Right renal pelvis (tissue), 4 donors: ENCODE measurements around the gene BAZ1A. TPM values are rescaled to one million over a fixed set of nuclear protein-coding genes. Genes with fewer than 3 reads are reported as not detected.

Source experiments
- DNase-seq, 4 donors: peaks; one replicate each; pipeline ENCODE4 v3.0.0-alpha.2; 2013; ENCODE audit warnings: low read depth in 4 of 4, low spot score in 3 of 4, missing footprints in 1 of 4
- polyA plus RNA-seq, 4 donors: library from polyadenylated mRNA; unstranded; fragments of 120-200 nt; gene quantifications; one replicate each; pipeline ENCODE4 v1.2.1, GENCODE V29; 2013; ENCODE audit not compliant: insufficient read length in 4 of 4

BAZ1A gene
- polyA plus RNA-seq, 4 donors: 23.8 to 33.4 (median 24.8) TPM

DNA sequence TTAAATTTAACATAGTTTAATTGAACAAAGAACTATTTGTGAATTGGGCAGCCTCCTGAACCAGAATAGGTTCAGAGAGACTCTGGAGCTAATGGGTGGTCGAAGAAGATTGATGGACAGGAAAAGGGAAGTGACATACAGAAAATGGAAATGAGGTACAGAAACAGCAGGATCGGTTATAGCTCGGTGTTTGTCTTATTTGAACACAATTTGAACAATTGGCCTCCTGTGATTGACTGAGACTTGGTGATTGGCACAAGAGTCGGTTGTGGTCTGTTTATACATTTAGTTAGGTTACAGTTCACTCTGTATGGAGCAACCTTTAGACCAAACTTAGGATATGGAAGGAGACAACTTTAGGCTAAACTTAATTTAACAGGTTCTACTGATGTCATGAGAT, 142.4 kb downstream of the BAZ1A start:
- DNase-seq: no peak

DNA sequence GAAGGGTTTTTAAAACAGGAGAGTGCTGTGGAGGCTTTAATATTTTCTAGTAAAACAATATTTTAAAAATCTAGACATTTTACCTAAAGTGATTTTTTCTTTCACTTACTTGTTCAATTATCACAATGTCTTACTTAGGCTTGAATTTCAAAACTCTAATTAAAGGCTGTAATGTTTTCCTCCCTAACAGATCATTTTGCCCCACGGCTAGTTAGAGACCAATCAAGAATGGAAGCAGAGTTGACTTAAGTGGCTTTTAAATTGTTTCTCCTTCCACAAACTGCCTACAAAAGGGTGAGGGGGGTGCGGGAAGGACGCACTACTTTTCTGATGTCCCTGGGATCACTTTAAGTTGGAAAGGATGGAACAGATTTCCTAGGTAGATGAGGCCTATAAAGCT, 151.3 kb downstream of the BAZ1A start:
- DNase-seq: no peak

GRCh38 chr14:34722723-34723545, 152.2 kb downstream of the BAZ1A start:
- peak in 1 of 4 donors; percentile 60 for DNase-seq

DNA sequence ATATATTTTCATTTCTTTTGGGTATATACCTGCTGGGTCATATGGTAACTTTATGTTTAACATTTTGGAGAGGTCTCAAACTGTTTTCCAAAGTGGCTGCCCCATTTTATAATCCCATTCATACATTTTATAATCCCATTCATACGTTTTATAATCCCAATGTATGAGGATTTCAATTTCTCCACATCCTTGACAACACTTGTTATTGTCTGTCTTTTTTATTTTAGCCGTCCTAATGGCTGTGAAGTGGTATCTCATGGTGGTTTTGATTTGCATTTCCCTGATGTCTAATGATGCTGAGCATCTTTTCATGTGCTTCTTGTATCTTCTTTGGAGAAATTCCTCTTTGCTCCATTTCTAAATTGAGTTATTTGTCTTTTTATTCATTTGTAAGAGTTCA, 154.0 kb downstream of the BAZ1A start:
- DNase-seq: no peak

DNA sequence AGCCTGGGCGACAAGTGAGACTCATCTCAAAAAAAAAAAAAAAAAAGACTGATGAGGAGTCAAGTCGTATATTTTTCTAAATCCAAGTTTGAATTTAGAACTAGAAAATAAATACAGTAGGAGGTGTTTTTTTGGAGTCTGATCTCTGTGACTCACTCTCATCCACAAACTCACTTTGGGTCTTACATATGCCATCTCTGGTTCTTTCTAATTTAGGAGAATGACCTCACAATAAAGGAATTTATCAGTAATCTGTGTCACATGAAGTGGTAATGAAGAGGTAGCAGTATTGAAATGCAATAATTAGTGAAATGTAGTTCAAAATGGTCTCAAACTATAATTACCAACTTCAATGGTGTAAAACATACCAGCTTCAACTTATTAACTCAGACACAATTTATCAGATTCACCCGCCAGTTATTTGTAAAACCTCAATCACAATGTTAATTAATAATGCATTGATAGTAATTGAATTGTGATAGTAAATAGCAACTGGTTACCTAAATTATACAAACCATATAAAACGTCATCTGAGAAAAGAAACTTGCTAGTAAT, 156.3 kb downstream of the BAZ1A start:
- DNase-seq: no peak

GRCh38 chr14:34715127-34715863, 159.9 kb downstream of the BAZ1A start:
- DNase-seq: no peak

DNA sequence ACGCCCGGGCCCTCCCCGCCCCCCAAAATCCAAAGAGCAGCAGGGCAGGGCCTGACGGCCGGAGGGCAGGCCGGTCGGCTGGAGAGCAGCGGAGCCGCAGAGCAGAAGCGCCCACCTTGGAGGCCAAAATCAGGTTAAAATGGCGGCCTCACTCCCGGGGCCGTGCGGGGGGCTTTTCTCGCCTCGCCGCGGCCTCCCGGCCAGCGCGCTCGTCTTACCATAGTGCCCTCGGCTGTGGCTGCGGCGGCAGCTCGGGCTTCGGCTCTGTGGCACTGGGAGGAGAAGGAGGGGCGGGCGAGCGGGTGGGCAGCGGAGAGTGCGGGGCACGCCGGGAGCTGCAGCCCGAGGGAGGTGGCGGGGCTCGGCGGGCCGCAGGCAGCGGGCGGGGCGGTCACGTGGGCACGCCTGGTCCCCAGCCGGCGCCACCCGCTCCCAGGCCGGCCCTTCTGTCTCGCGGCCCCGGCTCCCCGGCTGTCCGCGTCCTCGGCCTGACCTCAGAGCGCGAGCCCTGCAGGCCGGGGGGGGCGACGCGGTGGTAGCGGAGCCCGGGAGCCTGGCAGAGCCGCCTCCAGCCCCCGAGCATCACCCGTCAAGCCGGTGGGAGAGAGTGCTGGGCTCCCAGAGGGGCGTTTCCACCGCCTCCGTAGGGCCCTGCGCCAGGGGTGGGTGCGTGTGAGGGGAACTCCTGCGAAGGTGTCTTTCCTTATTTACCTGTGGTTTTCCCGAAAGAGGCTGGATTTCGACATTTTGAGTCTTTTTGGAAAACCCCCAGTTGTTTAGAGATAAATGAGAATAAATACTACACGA, 160.6 kb downstream of the BAZ1A start, which contains the start of gene CFL2:
Gene CFL2, minus strand, starts transcription at position 274 of the 807 bp plus-strand sequence. Its CDS starts 53 bp downstream, at position 221.
- peak in 3 of 4 donors; percentile 59 to 66 (median 61) for DNase-seq

DNA sequence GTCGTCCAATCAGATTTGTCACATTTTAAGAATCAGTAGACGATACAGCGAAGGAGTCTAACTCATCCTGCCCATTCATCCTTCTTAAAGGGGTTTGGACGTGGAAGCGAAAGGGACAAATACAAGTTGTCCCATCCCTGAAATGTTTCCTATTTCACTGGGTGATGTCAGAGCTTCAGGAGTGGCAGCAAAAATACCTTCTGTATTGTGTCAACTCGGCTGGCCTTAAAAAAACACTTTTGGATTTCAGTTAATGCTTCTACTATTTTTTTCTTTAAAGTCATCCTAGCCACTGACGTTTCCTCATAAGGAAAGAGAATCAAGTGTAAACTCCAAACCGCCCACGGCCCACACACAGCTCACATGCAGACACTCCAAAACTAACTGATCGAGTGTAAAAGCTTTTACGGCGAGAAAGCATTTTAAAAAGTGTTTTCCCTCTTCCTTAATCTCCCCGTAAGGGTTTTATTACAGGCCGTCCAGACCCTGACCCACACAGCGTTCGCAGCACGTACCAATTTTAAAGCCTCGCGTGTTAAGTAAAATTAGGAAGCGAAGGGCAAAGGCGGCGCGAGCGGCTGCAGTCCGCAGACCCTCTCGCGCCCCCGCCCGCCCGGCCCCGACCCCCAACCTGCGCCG, 161.4 kb downstream of the BAZ1A start:
- peak in 2 of 4 donors; percentile 33 to 35 for DNase-seq

DNA sequence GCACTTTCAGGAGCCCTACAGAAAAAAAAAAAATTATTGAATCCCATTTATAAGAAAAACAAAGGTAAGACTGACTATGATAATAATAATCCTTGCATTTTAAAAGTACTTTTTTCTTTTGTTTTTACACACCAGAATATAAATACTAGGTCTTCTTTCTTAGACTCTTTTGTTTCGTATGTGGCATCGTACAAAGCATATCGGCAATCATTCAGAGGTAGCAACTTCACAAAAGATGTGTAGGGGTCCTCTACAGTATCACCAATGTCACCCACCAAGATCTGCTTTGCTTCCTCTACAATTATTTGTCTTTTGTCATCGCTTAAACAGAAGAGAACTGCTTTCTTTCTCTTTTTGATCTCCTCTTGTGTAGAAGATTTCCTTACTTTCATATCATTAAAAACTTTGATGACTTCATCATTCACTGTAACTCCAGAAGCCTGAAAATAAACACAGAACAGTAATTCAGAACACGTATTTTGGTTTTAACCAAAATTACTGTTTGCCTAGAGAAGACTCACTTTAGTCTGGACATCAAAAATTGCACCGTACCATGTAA, 162.0 kb downstream of the BAZ1A start:
- DNase-seq: no peak

- DNase-seq: no peak
Observed at GRCh38 chr14:34711796-34712712, 163.1 kb downstream of the BAZ1A start.

GRCh38 chr14:34711169-34711568, 164.0 kb downstream of the BAZ1A start:
- no peak for DNase-seq

- DNase-seq: no peak
Observed at GRCh38 chr14:34710744-34711143, 164.4 kb downstream of the BAZ1A start.

DNA sequence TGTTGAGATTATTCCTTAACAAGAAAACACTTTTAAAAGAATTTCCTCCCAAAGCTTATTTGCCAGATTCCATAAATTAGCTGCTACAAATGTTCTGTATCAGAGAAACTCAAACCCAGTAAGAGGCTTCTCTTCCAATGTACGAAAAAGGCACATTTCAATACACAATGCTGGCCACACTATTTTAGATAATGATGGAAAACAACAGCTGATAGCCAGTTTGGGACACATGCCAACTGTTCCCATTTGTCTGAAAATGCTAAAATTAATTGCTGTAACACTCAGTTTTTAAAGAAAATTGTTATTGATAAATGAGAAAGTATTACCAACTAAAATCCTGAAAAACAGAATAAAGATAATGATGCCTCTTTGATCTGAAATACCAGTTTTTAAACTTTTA, 165.2 kb downstream of the BAZ1A start:
- DNase-seq: no peak

DNA sequence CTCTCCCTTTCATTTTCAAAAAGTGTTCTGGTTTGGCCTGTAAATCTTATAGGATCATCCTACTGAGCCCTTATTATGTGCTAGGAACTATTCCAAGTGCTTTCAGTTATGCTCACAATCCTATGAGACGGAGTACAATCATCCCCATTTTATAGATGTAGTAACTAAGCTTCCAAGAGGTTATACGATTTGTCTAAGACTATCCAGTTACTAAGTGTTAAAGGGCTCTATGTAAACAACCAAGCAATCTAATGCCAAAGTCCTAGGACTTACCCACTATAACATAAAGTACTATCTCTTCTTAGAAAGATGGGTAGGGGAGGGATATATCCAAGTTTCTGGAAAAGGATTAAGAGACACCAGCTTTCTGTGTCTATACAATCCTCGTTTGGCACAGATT, 167.4 kb downstream of the BAZ1A start:
- no peak for DNase-seq

Other genes starting within 250 kb of the BAZ1A start
- 100 to 1,000 TPM; 112 to 134 (median 125) TPM for gene SNX6, start 245.2 kb downstream of the BAZ1A start, polyA plus RNA-seq
- 10 to 100 TPM; 61.1 to 82.4 (median 78.0) TPM for gene CFL2, start 160.8 kb downstream of the BAZ1A start, polyA plus RNA-seq
- 10 to 100 TPM; 62.9 to 72.8 (median 69.7) TPM for gene SRP54, start 107.6 kb upstream of the BAZ1A start, polyA plus RNA-seq
- 10 to 100 TPM; 54.5 to 59.7 (median 56.4) TPM for gene FAM177A1, start 170.9 kb upstream of the BAZ1A start, polyA plus RNA-seq
- gene PPP2R3C, start 246.6 kb upstream of the BAZ1A start, polyA plus RNA-seq: 10 to 100 TPM; 45.2 to 57.7 (median 50.6) TPM
- gene PRORP, start 247.2 kb upstream of the BAZ1A start, polyA plus RNA-seq: 10 to 100 TPM; 25.6 to 33.1 (median 30.8) TPM